Measurements from ENCODE around the gene ZNHIT3.

DNA sequence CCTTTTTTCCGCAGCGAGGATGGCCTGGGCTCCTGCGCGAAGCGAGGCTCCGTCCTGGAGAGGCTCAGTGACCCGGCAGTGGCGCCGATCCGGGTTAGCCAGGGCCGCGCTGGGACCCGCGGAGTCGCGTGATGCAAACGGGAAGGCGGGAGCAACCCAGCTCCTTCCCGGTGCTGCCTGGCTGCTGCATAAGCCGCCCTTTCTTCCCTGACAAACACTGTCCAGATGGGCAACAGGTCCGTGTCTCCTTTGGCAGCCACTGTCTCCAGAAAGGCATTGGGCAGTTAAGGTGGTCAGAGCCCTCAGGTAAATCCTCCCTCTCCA, 21.8 kb upstream of the ZNHIT3 start:
- no peak for TF ChIP-seq ZNF274 (IDR thresholded peaks at IDR 0.05; ENCODE audit: low read depth, low read length)
- no peak for TF ChIP-seq YY1 (IDR thresholded peaks at IDR 0.05; ENCODE audit: insufficient read depth, insufficient read length)
- TF ChIP-seq SUZ12 (IDR thresholded peaks at IDR 0.05; ENCODE audit: extremely low read depth, insufficient read depth, insufficient read length), result no peak
